Panc1 (cell line): ENCODE measurements around the gene ADGB.

Experiments used
- POLR2AphosphoS5 ChIP-seq: IDR thresholded peaks from 2 replicates; pipeline ENCODE4 v1.6.1; 2012; ENCODE audit warnings: mild to moderate bottlenecking, low read depth, low read length, moderate library complexity
- SIN3A ChIP-seq: IDR thresholded peaks from 2 replicates; pipeline ENCODE4 v1.6.1; 2012; ENCODE audit warnings: low read depth, mild to moderate bottlenecking, low read length, moderate library complexity, borderline replicate concordance; ENCODE audit not compliant: insufficient read depth
- TF ChIP-seq, protein P1 (sequence below): fragments of 450-650 bp; IDR thresholded peaks from 2 replicates; pipeline ENCODE4 v1.5.1; 2017; ENCODE audit warnings: mild to moderate bottlenecking
- TF ChIP-seq, protein P2 (sequence below), 2 experiments: IDR thresholded peaks; 2 replicates each; pipeline ENCODE4 v1.6.1; 2011 to 2012; ENCODE audit warnings: low read depth in 2 of 2, control low read depth in 1 of 2, low read length in 1 of 2, mild to moderate bottlenecking in 1 of 2, moderate library complexity in 1 of 2; ENCODE audit not compliant: insufficient read depth in 1 of 2

GRCh38 chr6:146550911-146551310, 47.9 kb upstream of the ADGB start:
- TF ChIP-seq, protein P1, sequence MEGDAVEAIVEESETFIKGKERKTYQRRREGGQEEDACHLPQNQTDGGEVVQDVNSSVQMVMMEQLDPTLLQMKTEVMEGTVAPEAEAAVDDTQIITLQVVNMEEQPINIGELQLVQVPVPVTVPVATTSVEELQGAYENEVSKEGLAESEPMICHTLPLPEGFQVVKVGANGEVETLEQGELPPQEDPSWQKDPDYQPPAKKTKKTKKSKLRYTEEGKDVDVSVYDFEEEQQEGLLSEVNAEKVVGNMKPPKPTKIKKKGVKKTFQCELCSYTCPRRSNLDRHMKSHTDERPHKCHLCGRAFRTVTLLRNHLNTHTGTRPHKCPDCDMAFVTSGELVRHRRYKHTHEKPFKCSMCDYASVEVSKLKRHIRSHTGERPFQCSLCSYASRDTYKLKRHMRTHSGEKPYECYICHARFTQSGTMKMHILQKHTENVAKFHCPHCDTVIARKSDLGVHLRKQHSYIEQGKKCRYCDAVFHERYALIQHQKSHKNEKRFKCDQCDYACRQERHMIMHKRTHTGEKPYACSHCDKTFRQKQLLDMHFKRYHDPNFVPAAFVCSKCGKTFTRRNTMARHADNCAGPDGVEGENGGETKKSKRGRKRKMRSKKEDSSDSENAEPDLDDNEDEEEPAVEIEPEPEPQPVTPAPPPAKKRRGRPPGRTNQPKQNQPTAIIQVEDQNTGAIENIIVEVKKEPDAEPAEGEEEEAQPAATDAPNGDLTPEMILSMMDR = no peak
- TF ChIP-seq, protein P2, sequence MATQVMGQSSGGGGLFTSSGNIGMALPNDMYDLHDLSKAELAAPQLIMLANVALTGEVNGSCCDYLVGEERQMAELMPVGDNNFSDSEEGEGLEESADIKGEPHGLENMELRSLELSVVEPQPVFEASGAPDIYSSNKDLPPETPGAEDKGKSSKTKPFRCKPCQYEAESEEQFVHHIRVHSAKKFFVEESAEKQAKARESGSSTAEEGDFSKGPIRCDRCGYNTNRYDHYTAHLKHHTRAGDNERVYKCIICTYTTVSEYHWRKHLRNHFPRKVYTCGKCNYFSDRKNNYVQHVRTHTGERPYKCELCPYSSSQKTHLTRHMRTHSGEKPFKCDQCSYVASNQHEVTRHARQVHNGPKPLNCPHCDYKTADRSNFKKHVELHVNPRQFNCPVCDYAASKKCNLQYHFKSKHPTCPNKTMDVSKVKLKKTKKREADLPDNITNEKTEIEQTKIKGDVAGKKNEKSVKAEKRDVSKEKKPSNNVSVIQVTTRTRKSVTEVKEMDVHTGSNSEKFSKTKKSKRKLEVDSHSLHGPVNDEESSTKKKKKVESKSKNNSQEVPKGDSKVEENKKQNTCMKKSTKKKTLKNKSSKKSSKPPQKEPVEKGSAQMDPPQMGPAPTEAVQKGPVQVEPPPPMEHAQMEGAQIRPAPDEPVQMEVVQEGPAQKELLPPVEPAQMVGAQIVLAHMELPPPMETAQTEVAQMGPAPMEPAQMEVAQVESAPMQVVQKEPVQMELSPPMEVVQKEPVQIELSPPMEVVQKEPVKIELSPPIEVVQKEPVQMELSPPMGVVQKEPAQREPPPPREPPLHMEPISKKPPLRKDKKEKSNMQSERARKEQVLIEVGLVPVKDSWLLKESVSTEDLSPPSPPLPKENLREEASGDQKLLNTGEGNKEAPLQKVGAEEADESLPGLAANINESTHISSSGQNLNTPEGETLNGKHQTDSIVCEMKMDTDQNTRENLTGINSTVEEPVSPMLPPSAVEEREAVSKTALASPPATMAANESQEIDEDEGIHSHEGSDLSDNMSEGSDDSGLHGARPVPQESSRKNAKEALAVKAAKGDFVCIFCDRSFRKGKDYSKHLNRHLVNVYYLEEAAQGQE (IDR thresholded peaks at IDR 0.05; ENCODE audit: insufficient read depth in 1 of 2, low read depth in 2 of 2, low read length in 1 of 2) = no peak
- TF ChIP-seq POLR2AphosphoS5 (no peak), SIN3A (no peak)
